HG02610 (cell line): ENCODE data around the gene STYXL2.

Experiments used
- ATAC-seq: cut with Tn5 transposase; IDR thresholded peaks from one replicate; pipeline ENCODE4 v1.9.1; 2021; ENCODE audit warnings: mild to moderate bottlenecking, moderate library complexity; ENCODE audit not compliant: unreplicated experiment

The STYXL2 gene

DNA sequence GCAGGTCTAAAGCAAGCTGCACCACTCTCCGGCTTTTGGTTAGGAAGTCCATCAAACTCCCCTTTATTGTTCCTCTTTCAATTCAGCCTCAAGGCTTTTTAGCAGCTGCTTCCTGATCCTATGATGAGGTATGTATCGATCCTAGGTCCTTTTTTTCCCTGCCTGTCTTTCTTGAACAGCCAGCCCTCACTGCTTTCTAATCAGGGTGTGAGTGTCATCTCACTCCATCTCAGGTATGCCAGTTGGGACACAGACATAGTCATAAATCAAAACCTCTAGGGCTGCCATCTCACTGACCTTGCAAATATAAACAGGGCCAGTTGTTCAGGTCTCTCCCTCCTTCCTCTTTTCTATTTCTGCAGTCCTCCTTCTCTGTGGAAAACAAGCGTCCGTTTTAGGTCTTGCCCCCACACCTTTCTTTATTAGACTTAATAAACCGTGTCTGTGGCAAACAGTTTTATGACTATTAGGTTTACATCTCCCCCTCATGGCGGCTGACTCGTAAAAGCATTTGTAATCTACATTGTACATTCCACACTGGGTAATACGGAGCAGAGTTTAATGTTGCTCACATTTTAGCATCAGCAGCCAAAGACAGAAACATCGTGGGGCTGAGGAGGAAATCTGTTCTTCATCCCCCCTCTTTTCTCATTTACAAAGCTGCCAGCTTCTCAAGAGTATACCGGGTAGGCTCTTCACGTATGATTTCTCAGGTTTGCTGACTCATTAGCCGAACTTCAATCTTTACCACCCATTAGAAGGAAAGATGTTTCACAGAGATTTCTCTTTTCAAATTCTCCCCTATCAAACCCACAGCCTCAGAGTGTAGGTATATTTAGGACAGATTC lies 11.6 kb downstream of the STYXL2 start:
- ATAC-seq: no peak

- no peak for ATAC-seq
These were observed 12.2 kb downstream of the STYXL2 start for GRCh38 chr1:167106119-167106461.

DNA sequence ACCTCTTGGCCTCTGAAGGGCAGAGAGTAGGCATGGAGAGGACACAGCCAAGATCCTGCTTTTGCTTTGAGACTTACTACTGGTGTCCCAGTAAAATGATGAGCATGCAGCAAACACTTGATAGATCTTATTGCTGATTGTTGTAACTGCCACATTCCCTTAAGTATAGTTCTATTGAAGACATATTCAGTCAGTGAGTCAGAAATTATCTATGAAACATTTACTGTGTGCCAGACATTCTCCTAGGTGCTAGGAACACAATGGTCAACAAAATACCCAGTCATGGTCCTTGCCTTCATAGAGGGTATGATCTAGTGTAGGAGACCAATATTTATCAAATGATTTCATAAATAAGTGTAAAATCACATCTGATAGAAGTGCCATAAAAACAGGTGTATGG lies 13.6 kb downstream of the STYXL2 start:
- ATAC-seq: no peak

GRCh38 chr1:167109125-167109524 lies 15.2 kb downstream of the STYXL2 start:
- ATAC-seq: no peak

GRCh38 chr1:167110586-167110985 lies 16.7 kb downstream of the STYXL2 start:
- peak; percentile 87 for ATAC-seq

DNA sequence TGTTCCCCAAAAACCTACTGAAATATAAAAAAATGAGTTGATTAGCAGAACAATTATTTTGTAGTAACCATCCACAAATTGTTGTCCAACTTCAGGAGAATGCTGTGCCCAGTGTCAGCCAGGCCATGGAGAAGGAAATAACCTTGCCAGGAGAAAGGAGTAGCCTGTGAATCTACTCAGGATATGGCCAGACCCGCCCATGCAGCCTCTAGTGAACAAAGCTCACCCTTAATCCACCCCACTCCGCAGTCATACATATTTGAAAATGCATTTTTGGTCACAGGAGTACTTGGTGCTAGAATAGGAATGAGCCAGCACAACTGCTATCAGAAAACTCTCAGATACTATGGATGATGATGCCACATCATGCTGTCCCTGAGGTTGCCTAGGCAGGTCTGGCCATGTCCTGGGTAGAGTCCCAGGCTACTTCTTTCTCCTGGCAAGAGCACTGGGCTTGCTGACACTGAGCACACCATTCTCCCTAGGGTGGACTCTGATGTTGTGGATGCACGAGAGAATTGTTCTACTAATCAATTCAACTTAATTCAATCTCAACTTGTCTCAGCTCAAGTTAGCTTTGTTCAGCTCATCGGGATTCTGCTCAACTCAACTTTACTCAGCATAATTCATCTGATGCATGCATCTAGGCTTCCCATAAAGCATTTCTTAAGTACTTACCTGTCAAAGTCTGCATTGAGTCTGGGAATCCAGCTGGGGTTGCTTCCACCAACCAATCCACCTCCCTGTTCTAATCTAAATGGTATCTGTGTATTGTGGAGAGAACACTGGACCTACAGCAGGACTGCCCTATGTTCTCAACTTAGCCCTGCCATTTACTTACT lies 18.2 kb downstream of the STYXL2 start:
- ATAC-seq: no peak

GRCh38 chr1:167114725-167115124 lies 20.9 kb downstream of the STYXL2 start:
- no peak for ATAC-seq

- ATAC-seq: no peak
These were observed 21.8 kb downstream of the STYXL2 start for GRCh38 chr1:167115655-167116054.

GRCh38 chr1:167116174-167116573 lies 22.3 kb downstream of the STYXL2 start:
- ATAC-seq: no peak

DNA sequence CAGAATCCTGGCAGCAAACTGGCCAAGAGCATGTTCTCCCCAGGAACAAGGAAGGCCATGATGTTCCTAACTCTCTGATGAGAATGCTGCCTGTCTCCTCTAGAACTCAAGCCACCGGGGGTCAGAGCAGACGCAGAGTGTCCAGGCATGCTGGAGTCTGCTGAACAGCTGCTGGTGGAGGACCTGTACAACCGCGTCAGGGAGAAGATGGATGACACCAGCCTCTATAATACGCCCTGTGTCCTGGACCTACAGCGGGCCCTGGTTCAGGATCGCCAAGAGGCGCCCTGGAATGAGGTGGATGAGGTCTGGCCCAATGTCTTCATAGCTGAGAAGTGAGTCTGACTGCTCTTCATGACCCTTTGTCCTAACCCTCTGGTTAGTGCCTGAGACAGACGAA lies 23.4 kb downstream of the STYXL2 start:
- no peak for ATAC-seq

GRCh38 chr1:167118188-167118587 lies 24.3 kb downstream of the STYXL2 start:
- no peak for ATAC-seq

DNA sequence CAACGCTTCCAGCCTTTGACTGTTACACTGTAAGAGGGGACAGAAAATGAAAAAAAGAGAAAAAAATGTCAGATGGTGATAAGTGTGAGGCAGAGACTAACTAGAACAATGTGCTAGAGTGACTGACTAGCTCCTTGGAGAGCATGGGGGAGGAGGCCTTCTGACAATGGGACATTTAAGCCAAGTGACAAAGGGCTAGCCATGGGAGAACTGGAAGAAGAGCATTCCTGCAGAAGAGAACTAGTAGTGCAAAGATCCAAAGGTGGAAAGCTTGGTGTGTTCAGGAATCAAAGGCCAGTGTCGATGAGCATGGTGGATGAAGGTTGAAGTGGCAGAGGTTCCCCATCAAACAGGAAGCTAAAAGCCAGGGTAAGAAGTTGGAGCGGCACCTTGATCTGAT lies 25.8 kb downstream of the STYXL2 start:
- ATAC-seq: no peak

DNA sequence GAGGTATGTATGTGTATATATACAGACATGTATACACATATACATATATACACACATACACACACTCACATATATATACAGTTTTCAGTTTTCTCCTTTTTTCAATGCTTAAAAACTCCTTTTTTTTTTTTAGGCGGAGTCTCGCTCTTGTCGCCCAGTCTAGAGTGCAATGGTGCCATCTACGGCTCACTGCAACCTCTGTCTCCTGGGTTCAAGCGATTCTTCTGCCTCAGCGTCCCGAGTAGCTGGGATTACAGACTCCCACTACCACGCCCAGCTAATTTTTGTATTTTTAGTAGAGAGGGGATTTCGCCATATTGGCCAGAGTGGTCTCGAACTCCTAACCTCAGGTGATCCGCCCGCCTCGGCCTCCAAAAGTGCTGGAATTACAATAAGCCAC lies 27.0 kb downstream of the STYXL2 start:
- ATAC-seq: no peak

DNA sequence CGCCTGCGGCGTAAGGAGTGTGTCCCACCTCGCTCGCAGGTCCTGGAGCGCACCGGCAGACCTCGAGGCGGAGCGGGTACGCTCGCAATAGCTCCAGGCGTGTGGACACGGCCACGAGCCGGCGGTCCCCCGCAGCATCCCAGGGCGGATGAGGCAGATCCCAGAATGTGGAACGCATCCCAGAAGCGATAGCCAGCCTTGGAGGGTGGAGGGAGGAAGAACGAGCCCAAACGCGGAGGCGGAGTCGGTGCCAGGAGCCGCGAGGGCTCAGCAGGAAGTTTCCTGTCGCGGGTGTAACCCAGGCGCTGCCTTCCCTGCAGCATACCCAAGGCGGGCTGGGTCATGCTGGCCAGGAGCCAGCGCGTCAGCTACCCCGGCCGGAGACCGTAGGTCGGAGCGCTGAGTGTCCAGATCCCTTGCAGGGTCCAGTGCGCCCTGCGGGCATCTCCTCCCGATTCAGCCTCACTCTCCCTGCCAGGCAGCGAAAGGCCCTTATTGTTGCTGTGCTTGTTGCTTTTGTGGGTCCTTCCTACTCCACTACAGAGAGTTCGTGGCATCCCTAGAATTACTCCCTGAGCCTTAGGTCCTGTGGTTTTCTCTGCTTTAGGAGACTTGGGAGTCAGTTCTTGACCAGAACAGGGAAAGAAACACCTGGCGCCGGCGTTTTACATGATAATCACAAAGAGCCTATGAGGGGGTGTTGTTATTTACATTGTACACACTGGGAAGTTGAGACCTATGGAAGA lies 27.7 kb downstream of the STYXL2 start:
- no peak for ATAC-seq

- no peak for ATAC-seq
These were observed 28.2 kb downstream of the STYXL2 start for GRCh38 chr1:167122121-167122480.

DNA sequence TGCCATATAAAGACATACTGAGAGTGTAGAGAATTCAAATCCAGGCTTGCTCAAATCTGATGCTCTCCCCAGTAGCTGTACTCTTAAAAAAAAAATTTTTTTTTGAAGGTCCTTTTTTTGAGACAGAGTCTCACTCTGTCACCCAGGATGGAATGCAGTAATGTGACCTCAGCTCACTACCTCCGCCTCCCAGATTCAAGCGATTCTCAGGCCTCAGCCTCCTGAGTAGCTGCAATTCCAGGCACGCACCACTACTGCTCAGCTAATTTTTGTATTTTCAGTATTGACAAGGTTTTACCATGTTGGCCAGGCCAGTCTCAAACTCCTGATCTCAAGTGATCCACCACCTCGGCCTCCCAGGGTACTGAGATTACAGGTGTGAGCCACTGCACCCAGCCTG lies 28.7 kb downstream of the STYXL2 start:
- ATAC-seq: no peak

- no peak for ATAC-seq
These were observed 32.4 kb downstream of the STYXL2 start for GRCh38 chr1:167126317-167126716.

GRCh38 chr1:167126811-167127210 lies 32.9 kb downstream of the STYXL2 start:
- no peak for ATAC-seq

GRCh38 chr1:167127236-167127635 lies 33.4 kb downstream of the STYXL2 start:
- no peak for ATAC-seq

GRCh38 chr1:167127661-167128060 lies 33.8 kb downstream of the STYXL2 start:
- no peak for ATAC-seq
